HEK293 (cell line): ENCODE measurements around the gene ADAM17.
A peak's percentile ranks its signal among the peaks of the same experiment; 100 is the strongest.

Experiments used
- CTCF ChIA-PET: fragments of 350-600 bp; formaldehyde crosslinking; extraction: SDS; loops from one replicate; lab custom pipeline; 2021; ENCODE audit warnings: antibody characterized with exemption; lab: Yijun Ruan, JAX
- POLR2A ChIA-PET: fragments of 300-600 bp; formaldehyde crosslinking; extraction: SDS; loops from one replicate; lab custom pipeline; 2020; ENCODE audit warnings: antibody characterized with exemption, inconsistent platforms; lab: Yijun Ruan, JAX
- H3K27ac ChIP-seq: fragments of 200-500 bp; sonication (Bioruptor generic); 2 replicates; pipeline ENCODE4 v1.5.1; 2014; ENCODE audit warnings: low read depth, low read length, control low read depth, inconsistent platforms; ENCODE audit errors: extremely low read depth
- H3K36me3 ChIP-seq, 2 experiments: fragments of 200-500 bp in 1 of 2; sonication (Bioruptor generic) in 1 of 2; 1 replicate in 1 of 2; 2 replicates in 1 of 2; pipeline ENCODE4 v1.5.1; 2014 to 2017; ENCODE audit warnings: inconsistent platforms in 2 of 2, low read length in 2 of 2; ENCODE audit not compliant: control insufficient read depth in 2 of 2, insufficient read depth in 1 of 2
- H3K4me1 ChIP-seq: fragments of 200-500 bp; sonication (Bioruptor generic); 2 replicates; pipeline ENCODE4 v1.5.1; 2014; ENCODE audit warnings: mild to moderate bottlenecking, low read length, inconsistent platforms; ENCODE audit not compliant: control insufficient read depth, insufficient read depth
- H3K4me3 ChIP-seq: 2 replicates; pipeline ENCODE4 v1.5.1; 2011; ENCODE audit warnings: low read depth, mild to moderate bottlenecking, control low read depth, low read length, moderate library complexity
- H3K9me3 ChIP-seq: fragments of 200-500 bp; sonication (Bioruptor generic); 2 replicates; pipeline ENCODE4 v1.5.1; 2014; ENCODE audit warnings: low read depth, low read length, inconsistent platforms; ENCODE audit not compliant: control insufficient read depth, insufficient read depth
- KLF7 ChIP-seq: fragments of 450-650 bp; formaldehyde crosslinking; IDR thresholded peaks from 2 replicates; pipeline ENCODE4 v1.5.1; 2016; ENCODE audit warnings: missing biosample characterization, missing genetic modification characterization, borderline replicate concordance
- MEIS1 ChIP-seq: sonication (generic); formaldehyde crosslinking; IDR thresholded peaks from 2 replicates; pipeline ENCODE4 v1.8.1; 2022; ENCODE audit warnings: missing genetic modification reagents, mild to moderate bottlenecking, borderline replicate concordance
- SP2 ChIP-seq: fragments of 450-650 bp; formaldehyde crosslinking; IDR thresholded peaks from 2 replicates; pipeline ENCODE4 v1.5.1; 2016; ENCODE audit warnings: missing biosample characterization, missing genetic modification characterization
- ZNF114 ChIP-seq: fragments of 450-650 bp; formaldehyde crosslinking; IDR thresholded peaks from 2 replicates; pipeline ENCODE4 v1.5.0; 2017; ENCODE audit warnings: missing biosample characterization, missing genetic modification characterization
- ZNF121 ChIP-seq: fragments of 450-650 bp; formaldehyde crosslinking; IDR thresholded peaks from 2 replicates; pipeline ENCODE4 v1.5.1; 2016; ENCODE audit warnings: missing biosample characterization, missing genetic modification characterization
- ZNF23 ChIP-seq: fragments of 450-650 bp; formaldehyde crosslinking; IDR thresholded peaks from 2 replicates; pipeline ENCODE4 v1.5.1; 2016; ENCODE audit warnings: missing biosample characterization, missing genetic modification characterization, borderline replicate concordance
- ZNF266 ChIP-seq: fragments of 450-650 bp; formaldehyde crosslinking; IDR thresholded peaks from 2 replicates; pipeline ENCODE4 v1.5.1; 2016; ENCODE audit warnings: missing biosample characterization, missing genetic modification characterization, low read depth
- ZNF341 ChIP-seq: fragments of 450-650 bp; formaldehyde crosslinking; IDR thresholded peaks from 2 replicates; pipeline ENCODE4; 2016; ENCODE audit warnings: low read depth, missing biosample characterization, missing genetic modification characterization
- ZNF501 ChIP-seq: fragments of 450-650 bp; formaldehyde crosslinking; IDR thresholded peaks from 2 replicates; pipeline ENCODE4 v1.5.1; 2016; ENCODE audit warnings: missing biosample characterization, missing genetic modification characterization
- ZNF518A ChIP-seq: fragments of 450-650 bp; formaldehyde crosslinking; conservative IDR thresholded peaks from 2 replicates; pipeline ENCODE4 v1.5.1; 2016; ENCODE audit warnings: low read depth, missing biosample characterization, missing genetic modification characterization
- ZNF701 ChIP-seq: fragments of 450-650 bp; formaldehyde crosslinking; IDR thresholded peaks from 2 replicates; pipeline ENCODE4 v1.5.1; 2016; ENCODE audit warnings: missing biosample characterization, missing genetic modification characterization
- ZNF707 ChIP-seq: fragments of 450-650 bp; formaldehyde crosslinking; IDR thresholded peaks from 2 replicates; pipeline ENCODE4 v1.5.1; 2016; ENCODE audit warnings: missing biosample characterization, missing genetic modification characterization
- ZNF837 ChIP-seq: fragments of 450-650 bp; formaldehyde crosslinking; IDR thresholded peaks from 2 replicates; pipeline ENCODE4 v1.5.1; 2016; ENCODE audit warnings: missing biosample characterization, missing genetic modification characterization
- TF ChIP-seq, protein P1 (sequence below): fragments of 450-650 bp; formaldehyde crosslinking; IDR thresholded peaks from 2 replicates; pipeline ENCODE4 v1.5.1; 2016; ENCODE audit warnings: missing biosample characterization, missing genetic modification characterization
- TF ChIP-seq, protein P2 (sequence below): fragments of 450-650 bp; formaldehyde crosslinking; IDR thresholded peaks from 2 replicates; pipeline ENCODE4 v1.5.1; 2017; ENCODE audit warnings: missing biosample characterization, missing genetic modification characterization

The ADAM17 gene

DNA sequence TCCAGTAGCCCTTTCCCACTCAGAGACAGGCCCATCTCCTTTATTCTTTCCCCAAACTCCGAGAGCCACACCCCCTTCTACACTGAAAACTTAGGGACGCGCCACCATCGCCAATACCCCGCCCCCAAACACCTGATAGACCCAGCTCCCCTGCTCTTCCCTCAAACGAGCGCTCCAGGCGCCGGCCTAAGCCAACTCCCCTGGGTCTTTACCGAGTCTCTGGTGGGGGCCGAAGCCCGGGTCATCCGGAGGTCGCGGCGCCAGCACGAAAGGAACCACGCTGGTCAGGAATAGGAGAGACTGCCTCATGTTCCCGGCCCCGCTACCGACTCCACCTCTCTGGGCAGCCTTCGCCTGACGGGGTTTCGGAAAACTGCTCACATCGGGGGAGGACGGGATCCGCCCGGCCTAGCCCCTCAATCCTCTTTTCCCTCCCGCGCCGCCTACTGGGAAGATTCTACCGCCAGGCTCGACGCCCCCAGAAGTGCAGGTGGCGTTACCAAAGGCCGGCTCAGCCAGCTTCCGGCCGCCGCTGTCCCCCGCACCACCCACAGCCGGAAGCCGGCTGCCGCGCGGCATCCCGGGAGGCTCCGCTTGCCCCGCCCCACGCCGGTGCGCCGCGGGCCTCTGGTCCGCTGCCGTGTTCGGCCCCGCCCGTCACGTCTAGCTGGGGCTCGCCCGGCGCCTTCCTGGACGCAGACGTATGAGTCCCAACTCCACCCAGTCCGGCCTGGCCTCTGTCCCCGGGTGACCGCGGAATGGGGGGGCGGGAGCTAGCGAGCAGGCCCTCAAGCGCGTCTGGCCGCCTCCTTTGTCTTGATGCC is at the start of gene ADAM17 (continued):
- TF ChIP-seq ZNF341 (tag by site-specific recombination) (peak; percentile 98), MEIS1 (CRISPR knock-in tag) (no peak)
- TF ChIP-seq, all 188 proteins: peak for 56

DNA sequence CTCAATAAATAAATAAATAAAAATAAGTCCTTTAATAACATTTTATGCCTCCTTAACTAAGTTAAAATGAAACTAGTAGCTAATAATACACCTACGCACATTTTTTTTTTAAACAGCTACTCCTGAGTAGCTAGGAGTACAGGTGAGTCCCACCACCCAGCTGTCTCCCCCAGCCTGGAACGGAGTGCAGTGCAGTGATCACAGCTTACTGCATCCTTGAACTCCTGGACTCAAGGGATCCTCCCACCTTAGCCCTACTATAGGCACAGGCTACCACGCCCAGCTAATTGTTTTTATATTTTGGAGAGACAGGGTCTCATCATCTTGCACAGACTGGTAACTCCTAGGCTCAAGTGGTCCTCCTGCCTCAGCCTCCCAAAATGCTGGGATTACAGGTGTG is 46.8 kb upstream of the ADAM17 start:
- CTCF ChIA-PET: interaction anchor here (0.6 to 1.1 kb wide), 4 partner anchors 31 to 168 kb away, joined by 3 to 4 read pairs (median 3); no protein-coding TSS in a partner anchor
- POLR2A ChIA-PET: interaction anchor here (1.2 kb wide), 1 partner anchor 29 kb away, joined by 4 read pairs; the partner anchor contains the start of gene YWHAQ

More for the DNA sequence above, 46.8 kb upstream of the ADAM17 start:
- Histone ChIP-seq H3K36me3 (peaks cover 14 to 34% of the 10 kb centered on the region in 2 experiments), H3K4me1 (no peaks in the 10 kb centered on the region), H3K4me3 (no peak overlapping the region), H3K9me3 (no peaks in the 10 kb centered on the region), H3K27ac (no peak overlapping the region)
- TF ChIP-seq ZNF266: no peak
- no peak for TF ChIP-seq KLF7 (tag by site-specific recombination)
- no peak for TF ChIP-seq ZNF114 (tag by site-specific recombination)
- no peak for TF ChIP-seq ZNF518A (tag by site-specific recombination)
- TF ChIP-seq ZNF23 (tag by site-specific recombination): no peak
- TF ChIP-seq, protein P1, sequence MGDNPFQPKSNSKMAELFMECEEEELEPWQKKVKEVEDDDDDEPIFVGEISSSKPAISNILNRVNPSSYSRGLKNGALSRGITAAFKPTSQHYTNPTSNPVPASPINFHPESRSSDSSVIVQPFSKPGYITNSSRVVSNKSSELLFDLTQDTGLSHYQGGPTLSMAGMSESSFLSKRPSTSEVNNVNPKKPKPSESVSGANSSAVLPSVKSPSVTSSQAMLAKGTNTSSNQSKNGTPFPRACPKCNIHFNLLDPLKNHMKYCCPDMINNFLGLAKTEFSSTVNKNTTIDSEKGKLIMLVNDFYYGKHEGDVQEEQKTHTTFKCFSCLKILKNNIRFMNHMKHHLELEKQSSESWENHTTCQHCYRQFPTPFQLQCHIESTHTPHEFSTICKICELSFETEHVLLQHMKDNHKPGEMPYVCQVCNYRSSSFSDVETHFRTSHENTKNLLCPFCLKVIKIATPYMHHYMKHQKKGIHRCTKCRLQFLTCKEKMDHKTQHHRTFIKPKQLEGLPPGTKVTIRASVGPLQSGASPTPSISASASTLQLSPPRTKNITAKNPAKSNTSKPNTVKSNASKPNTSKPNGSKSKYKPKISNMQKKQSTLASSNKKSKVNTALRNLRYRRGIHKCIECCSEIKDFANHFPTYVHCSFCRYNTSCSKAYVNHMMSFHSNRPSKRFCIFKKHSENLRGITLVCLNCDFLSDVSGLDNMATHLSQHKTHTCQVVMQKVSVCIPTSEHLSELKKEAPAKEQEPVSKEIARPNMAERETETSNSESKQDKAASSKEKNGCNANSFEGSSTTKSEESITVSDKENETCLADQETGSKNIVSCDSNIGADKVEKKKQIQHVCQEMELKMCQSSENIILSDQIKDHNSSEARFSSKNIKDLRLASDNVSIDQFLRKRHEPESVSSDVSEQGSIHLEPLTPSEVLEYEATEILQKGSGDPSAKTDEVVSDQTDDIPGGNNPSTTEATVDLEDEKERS (tag by site-specific recombination): no peak
- TF ChIP-seq ZNF121: no peak
- TF ChIP-seq ZNF707 (tag by site-specific recombination): no peak
- no peak for TF ChIP-seq ZNF501
- TF ChIP-seq ZNF837 (tag by site-specific recombination): no peak
- TF ChIP-seq, protein P2, sequence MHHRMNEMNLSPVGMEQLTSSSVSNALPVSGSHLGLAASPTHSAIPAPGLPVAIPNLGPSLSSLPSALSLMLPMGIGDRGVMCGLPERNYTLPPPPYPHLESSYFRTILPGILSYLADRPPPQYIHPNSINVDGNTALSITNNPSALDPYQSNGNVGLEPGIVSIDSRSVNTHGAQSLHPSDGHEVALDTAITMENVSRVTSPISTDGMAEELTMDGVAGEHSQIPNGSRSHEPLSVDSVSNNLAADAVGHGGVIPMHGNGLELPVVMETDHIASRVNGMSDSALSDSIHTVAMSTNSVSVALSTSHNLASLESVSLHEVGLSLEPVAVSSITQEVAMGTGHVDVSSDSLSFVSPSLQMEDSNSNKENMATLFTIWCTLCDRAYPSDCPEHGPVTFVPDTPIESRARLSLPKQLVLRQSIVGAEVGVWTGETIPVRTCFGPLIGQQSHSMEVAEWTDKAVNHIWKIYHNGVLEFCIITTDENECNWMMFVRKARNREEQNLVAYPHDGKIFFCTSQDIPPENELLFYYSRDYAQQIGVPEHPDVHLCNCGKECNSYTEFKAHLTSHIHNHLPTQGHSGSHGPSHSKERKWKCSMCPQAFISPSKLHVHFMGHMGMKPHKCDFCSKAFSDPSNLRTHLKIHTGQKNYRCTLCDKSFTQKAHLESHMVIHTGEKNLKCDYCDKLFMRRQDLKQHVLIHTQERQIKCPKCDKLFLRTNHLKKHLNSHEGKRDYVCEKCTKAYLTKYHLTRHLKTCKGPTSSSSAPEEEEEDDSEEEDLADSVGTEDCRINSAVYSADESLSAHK (tag by site-specific recombination): no peak
- no peak for TF ChIP-seq SP2 (tag by site-specific recombination)
- TF ChIP-seq ZNF701: no peak
